SK-N-MC (cell line): ENCODE results near the gene BGN.

ENCODE experiments used
- DNase-seq: peaks from one replicate; pipeline ENCODE4 v3.0.0-alpha.2; 2011; ENCODE audit warnings: low read depth, low spot score
- H3K27ac ChIP-seq: fragments of 200-600 bp; sonication (generic); 2 replicates; pipeline ENCODE4 v1.5.1; 2016; ENCODE audit warnings: mixed run types
- H3K36me3 ChIP-seq: fragments of 200-600 bp; sonication (generic); 2 replicates; pipeline ENCODE4 v1.6.1; 2017; ENCODE audit warnings: antibody characterized with exemption, low read length, mixed read lengths; ENCODE audit not compliant: insufficient read depth
- H3K4me3 ChIP-seq: fragments of 200-600 bp; sonication (generic); 2 replicates; pipeline ENCODE4 v1.5.1; 2016
- H3K9ac ChIP-seq: fragments of 200-600 bp; sonication (generic); 2 replicates; pipeline ENCODE4 v1.8.0; 2017; ENCODE audit warnings: mixed run types, mixed read lengths; ENCODE audit not compliant: insufficient read length
- H3K9me3 ChIP-seq: fragments of 200-600 bp; sonication (generic); 2 replicates; pipeline ENCODE4 v1.6.1; 2017; ENCODE audit warnings: low read depth, mild to moderate bottlenecking, antibody characterized with exemption, low read length, moderate library complexity, mixed read lengths
- EZH2 ChIP-seq: fragments of 200-600 bp; sonication (generic); IDR thresholded peaks from one replicate; pipeline ENCODE4 v1.6.1; 2017; ENCODE audit warnings: antibody characterized with exemption
- FOXP2 ChIP-seq: optimal IDR thresholded peaks from 2 replicates; pipeline ENCODE3; 2011; ENCODE audit warnings: mild to moderate bottlenecking, moderate library complexity; ENCODE audit not compliant: insufficient read depth; ENCODE audit errors: extremely low read length, control extremely low read depth
- POLR2AphosphoS5 ChIP-seq: IDR thresholded peaks from 2 replicates; pipeline ENCODE4 v1.6.1; 2012; ENCODE audit warnings: mild to moderate bottlenecking, low read depth, low read length, borderline replicate concordance

The BGN gene

GRCh38 chrX:153549231-153549630, 54.5 kb downstream of the BGN start:
- H3K36me3 ChIP-seq, result no peaks in the 10 kb centered on the region
- no peak for DNase-seq
- H3K4me3 ChIP-seq, result no peak overlapping the region

GRCh38 chrX:153549807-153550206, 55.0 kb downstream of the BGN start:
- Histone ChIP-seq H3K4me3 (no peak overlapping the region), H3K9ac (no peak overlapping the region), H3K9me3 (no peaks in the 10 kb centered on the region), H3K27ac (no peak overlapping the region), H3K36me3 (no peaks in the 10 kb centered on the region)
- no peak for DNase-seq
- no peak for TF ChIP-seq FOXP2
- no peak for TF ChIP-seq EZH2
- TF ChIP-seq POLR2AphosphoS5, result no peak

More at GRCh38 chrX:153549231-153549630, 54.5 kb downstream of the BGN start:
- no peak for TF ChIP-seq FOXP2
- no peak for TF ChIP-seq POLR2AphosphoS5
- TF ChIP-seq EZH2, result no peak
- Histone ChIP-seq H3K9ac (no peak overlapping the region), H3K9me3 (no peaks in the 10 kb centered on the region), H3K27ac (no peak overlapping the region)

- Histone ChIP-seq H3K9ac (no peak overlapping the region), H3K4me3 (no peak overlapping the region), H3K36me3 (no peaks in the 10 kb centered on the region), H3K27ac (no peak overlapping the region), H3K9me3 (no peaks in the 10 kb centered on the region)
- TF ChIP-seq EZH2 (no peak), POLR2AphosphoS5 (no peak), FOXP2 (no peak)
- DNase-seq, result no peak
Measured at GRCh38 chrX:153551135-153551534, 56.4 kb downstream of the BGN start.

- Histone ChIP-seq H3K9ac (no peak overlapping the region), H3K9me3 (no peaks in the 10 kb centered on the region), H3K27ac (no peak overlapping the region), H3K4me3 (no peak overlapping the region), H3K36me3 (peaks cover 4% of the 10 kb centered on the region; the same call in 1 of the 2 replicates)
- TF ChIP-seq FOXP2 (no peak), EZH2 (no peak), POLR2AphosphoS5 (no peak)
- no peak for DNase-seq
Measured at GRCh38 chrX:153554519-153555167, 59.9 kb downstream of the BGN start.

- TF ChIP-seq POLR2AphosphoS5 (no peak), FOXP2 (no peak), EZH2 (no peak)
- no peak overlapping the region for H3K9ac ChIP-seq
- H3K27ac ChIP-seq, result no peak overlapping the region
- no peak overlapping the region for H3K4me3 ChIP-seq
- no peak for DNase-seq
- H3K9me3 ChIP-seq, result no peaks in the 10 kb centered on the region
- peaks cover 7% of the 10 kb centered on the region; the same call in 1 of the 2 replicates for H3K36me3 ChIP-seq
Measured at GRCh38 chrX:153556767-153557166, 62.0 kb downstream of the BGN start.

- H3K27ac ChIP-seq, result no peak overlapping the region
- TF ChIP-seq POLR2AphosphoS5, result no peak
- TF ChIP-seq FOXP2, result no peak
- TF ChIP-seq EZH2, result no peak
- peaks cover 7% of the 10 kb centered on the region; the same call in 1 of the 2 replicates for H3K36me3 ChIP-seq
- H3K9ac ChIP-seq, result no peak overlapping the region
- no peaks in the 10 kb centered on the region for H3K9me3 ChIP-seq
- H3K4me3 ChIP-seq, result no peak overlapping the region
- DNase-seq, result no peak
Measured at GRCh38 chrX:153557618-153558355, 63.0 kb downstream of the BGN start.
